Endometrium (tissue), 2 donors: ENCODE results near the gene TENM4.

Source experiments
- FAIRE-seq: peaks from 2 replicates; lab custom pipeline; 2012; peaks lifted over from hg19 to GRCh38; lab: Jason Lieb, UNC
- donor health status: control.
- donor health status: control.

TENM4 gene

DNA sequence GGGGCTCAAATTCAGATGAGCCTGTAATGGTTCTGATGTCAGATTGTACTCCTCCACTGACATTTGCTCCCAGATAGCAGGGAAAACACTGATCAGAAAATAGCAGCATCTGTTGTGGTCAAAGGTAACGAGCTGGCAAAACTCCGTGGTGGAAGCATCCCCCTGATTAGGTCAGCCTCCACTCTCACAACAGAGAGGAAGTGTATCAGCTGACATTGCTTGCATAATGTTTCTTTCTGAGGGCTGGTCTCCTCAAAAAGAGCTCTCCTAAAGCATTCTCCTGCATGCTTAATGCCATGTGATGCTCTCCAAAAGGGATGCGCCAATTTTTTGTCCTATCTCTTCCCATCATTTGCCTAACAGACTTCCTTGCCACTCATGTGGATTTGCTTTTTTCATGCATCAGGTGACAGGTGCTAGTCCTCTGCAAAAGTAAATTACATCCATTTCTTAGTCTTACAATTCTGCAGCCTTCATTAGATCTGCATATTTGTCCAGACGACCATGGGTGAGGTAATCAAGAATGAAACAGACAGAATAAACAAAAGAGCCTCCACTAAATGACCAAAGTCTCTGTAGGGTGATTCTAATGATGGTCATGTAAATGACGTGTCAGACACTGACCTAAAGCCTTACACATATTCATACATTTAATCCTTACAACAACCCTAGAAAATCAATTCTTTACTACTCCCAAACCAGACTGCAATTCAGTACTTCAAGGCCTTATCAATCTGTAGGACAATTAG, 6.4 kb upstream of the TENM4 start:
- FAIRE-seq: no peak

DNA sequence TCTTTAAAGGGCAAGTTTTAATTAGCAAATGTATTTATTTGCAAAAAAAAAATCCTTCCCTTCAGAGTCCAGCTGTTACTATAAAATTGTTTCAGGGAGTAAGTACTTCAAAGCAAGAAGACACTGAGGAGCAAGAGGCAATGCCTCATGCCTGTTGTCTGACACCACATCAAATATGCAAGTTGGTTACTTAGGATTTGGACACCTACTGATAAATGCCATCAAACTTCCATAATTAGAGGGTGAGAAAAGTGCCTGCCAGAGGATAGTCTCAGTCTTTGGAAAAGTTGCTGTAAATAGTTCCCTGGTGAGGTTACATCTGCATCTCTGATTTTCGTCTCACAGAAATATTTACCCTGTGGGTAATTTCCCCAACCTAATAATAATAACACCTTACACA, 4.1 kb upstream of the TENM4 start:
- no peak for FAIRE-seq

DNA sequence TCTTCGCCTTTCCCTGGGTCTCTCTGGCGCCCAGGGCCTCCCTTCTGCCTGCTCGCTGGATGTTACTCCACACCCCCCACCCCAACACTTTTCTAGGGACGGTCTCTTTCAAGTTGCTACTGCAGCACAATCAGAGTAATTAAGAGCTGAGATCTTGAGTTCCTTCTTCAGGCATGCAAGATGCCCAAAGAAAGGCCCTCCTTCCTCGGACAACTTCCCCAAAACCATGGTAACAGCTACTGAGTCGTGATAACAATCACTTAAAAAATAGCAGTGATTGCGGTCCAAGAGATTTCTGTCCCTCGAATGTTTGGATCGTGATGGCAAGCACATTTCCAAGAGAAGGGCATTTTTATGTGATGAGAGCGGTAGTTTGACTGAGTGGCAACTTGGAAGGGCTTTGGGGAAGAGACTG, 638 bp upstream of the TENM4 start:
- no peak for FAIRE-seq

DNA sequence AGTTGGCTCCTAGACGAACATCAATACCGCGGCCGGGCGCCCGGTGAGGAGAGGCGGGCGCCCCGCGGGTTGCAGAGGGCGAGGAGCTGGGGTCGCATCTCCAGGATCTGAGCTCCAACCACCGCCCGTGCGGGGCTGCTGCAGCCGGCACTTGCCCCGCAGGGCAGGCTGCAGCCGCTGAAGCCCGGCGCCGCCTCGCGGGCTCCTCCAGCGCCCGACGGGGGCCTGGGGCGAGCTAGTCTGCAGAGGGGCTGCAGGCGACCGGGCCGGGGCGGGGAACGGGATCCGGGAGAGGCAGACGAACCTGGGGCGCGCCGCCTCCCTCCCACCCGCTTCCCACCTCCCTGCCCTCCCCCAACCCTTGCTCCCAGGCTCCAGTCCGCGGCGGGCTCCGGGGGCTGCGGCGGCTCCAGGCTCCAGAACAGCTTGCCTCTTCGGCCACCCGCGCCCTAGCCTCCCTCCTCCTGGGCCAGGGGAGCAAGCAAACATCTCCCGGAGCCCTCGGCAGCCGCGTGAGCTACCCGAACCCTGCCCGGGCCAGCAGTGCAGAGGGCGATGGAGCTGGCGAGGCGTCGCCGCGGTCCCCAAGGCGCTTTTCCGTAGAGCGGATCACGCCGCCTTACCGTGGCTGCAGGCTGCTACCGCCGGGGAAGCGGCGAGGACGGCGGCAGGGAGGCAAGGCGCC, 802 bp downstream of the TENM4 start:
- no peak for FAIRE-seq

DNA sequence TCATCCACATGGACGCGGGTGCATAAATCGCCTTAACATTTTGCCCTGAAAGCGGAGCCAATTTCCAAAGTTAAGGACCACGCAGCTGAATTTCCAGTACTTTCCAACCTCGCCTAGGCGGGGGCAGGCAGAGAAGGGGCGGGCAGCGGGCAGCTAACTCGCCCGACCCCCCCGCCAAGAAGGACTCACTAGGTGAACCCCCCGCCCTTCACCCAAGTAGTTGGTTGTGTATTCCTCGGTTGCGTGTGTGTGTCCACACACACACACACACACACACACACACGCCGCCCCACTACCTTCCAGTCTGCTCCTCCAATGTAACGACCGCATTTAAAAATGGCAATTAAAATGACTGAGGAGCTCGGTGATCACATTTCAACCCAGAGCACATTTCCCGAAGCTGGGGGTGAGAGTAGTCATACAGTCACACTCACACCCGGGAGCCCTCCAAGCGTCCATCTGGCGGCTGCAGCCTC, 1.4 kb downstream of the TENM4 start:
- no peak for FAIRE-seq

DNA sequence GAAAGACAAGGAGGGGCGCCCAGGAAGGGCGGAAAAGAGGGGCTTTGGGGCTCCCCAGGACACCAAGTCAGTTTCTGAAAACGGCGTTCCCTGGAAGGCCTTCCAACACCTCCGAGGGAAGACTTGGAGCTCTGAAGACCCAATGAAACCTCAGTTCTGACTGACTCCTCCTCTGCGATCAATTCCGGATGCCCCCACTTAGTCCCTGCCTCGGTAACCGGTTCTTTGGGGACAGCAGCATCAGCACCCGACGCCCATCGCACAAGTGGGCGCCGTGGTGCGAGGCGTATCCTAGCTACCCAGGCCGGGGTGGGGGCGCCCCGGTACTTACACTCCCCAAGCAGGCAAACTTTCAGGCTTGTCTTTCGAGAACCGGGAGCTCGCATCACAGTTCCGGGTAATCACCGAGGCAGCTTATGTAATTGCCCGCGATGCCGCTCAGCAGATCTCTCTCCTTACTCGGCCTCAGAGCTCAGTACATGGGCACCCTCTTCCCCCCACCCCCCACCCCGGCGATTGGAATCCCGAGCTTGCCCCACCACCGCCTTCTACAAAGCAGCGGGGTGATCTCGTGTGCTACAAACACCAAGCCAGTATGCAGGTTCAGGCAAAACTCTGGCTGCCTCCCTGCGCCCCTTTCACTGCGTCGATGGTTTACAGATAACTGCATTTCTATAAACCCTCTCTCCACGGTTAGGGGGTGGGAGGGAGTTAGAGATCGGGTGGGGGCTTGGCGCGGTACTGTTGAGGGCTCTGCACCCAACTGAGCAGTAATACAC, 2.0 kb downstream of the TENM4 start:
- no peak for FAIRE-seq

DNA sequence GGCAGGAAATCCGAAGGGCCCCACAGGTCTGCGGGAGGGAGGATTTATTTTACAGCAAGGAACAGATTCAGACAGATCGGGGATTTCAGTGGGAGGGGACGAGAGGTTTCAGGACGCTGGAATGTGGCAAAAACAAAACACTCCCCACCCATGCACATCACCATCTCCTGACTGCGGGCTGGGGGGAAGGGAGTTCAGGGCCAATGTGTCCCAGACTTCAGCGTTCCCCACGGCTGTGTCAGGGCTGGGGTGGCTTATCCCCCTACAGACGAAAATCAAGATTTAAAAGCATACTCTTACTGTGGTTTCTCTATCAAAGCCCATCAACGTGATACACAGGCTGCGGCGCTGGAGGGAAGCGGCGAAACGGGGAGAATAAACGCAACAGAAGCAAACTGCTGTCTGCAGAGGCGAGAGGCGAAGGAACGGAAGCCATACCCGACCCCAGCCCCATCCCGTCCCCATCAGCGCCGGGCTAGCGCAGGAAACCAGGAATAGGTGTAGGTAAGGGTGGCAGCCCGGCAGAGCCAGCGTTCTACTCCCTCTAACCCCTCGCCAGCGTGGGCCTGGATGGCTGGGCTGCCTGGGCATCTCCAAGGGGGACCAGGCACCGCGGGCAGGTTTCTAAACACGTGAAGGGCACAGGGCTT, 2.7 kb downstream of the TENM4 start:
- FAIRE-seq: no peak

DNA sequence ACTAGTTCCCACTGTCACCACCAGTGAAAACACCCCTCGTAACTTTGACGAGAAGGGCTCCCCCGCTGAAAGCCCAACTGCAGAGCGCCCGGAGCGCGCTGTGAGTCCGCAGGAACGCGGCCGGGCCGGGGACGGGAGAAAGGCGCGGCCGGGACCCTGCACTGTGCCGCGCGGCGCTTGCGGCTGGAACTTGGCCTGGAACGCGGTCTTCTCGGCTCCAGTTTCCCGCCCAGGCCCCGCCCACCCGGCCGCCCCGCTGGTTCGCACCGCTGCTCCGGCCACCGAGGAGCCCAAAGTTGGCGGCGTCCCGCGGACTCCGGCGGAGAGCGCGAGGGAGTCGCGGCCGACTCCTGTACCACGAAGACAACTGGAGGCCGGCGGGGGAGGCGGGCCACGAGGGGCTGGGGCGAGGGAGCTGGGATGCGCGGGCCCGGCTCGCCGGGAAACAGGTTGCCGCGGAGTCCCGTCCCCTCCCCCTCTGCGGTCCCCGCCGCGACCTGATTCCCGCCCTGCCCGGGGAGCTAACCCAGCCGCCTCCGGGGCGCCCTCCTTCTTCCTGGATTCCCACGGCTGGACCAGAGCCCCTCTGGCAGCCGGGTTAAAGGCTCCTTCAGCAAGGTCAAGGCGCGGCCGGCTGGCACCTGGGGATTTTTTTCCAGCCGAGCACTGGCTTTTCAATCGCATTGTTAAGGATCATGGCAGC, 3.4 kb downstream of the TENM4 start:
- FAIRE-seq: no peak

DNA sequence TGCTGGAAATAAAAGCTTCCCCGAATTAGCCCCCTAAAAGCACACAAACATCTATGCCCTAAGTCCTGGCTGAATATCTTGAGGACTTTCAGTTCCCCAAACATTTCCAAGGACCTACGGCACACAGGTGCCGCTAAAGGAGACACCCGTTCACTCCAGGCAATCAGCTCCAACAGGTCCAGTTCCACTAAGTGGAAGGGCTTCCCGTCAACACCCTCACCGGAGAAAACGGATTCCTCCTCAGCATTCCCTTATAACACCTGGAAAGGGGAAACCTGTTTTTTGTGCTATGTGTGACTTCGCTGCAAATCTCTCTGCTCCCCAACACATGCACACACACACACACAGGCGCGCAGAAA, 3.9 kb downstream of the TENM4 start:
- no peak for FAIRE-seq

DNA sequence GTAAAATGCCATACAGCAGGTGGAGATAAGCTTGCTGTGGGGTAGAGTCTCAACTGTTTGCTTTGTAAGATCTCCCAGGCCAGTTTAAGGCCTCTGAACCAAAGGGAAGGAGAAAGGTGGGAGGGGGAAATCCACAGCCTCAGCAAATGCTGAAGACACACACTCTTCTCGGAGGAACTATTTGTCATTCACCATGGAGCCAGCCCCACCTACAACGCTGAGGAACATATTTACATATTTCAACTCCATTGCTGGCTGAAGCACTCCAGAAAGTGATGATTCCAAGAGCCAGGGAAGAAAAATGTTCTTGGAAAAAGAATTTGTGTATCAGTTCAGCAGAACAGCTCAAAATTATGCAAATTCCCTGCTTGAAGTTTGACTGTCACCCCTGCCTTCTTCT, 6.5 kb downstream of the TENM4 start:
- no peak for FAIRE-seq

DNA sequence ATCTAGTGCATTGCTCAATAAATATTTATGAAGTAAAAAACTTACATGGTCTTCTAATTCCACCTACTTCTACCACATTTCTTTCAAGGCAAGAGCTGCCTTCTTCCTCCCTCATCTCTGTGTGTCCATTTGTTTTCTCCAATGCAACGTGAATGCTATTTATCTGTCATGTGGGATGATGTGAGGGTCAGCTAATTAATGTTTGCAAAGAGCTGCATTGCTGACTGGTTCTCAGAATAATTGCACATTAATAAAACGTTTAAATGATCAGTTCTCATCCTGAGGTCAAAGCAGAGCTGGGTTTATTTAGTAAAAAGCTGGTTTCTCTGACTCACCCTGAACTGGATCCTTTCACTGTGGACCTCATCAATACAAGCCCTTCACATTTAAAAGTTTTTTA, 8.7 kb downstream of the TENM4 start:
- no peak for FAIRE-seq

DNA sequence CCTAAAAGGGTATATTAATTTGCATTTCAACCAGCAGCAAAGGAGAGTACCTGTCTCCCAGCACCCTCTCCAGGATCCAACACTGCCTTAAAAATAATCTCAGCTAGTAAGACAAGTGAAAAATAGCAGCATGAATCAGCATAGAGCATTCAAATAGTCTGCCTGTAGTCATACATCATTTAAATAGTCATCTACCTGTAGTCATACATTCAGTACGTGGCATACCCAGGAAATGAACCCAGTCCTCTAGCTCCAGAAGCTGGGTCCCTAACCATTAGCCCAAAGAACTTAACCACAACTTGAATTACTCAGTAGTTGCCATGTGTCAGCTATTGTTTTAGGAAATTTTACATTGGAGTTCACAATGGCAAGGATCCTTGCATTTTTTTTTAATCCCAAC, 9.3 kb downstream of the TENM4 start:
- FAIRE-seq: no peak

DNA sequence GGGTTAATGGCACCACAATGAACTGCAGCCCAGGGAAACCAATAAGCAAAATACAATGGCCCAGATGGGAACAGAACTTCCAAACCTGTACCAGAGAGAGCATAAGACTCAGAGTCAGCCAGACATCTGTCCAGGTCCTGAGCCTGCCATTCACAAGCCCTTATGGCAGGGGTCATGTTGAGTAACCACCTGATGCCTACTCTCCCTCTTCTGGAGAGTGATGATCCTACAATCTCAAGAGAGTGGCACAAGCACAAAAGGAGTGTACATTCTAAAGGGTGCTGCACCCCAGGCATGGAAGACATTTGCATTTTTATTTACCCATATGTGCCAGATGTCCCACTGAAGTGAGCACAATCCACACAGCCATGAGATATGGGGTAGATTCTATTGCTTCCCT, 10.6 kb downstream of the TENM4 start:
- no peak for FAIRE-seq

DNA sequence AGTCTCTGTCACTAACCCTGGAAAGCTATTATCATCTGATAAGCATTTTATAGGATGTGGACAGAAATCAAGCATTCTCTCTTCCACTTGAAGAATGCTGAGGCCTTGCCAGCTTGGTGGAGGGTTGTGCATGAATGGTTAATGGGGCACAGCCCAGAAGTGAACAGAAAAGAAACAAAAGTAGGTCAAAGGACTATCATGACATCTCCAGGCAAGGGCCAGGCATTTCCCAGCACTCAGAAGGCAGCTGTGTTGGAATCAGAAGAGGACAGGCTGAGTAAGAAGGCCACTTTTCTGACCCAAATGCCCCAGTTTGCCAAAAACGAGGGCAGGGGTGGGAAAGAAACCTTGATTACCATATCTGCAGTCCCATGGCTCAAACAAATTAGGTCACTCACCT, 12.4 kb downstream of the TENM4 start:
- FAIRE-seq: no peak

DNA sequence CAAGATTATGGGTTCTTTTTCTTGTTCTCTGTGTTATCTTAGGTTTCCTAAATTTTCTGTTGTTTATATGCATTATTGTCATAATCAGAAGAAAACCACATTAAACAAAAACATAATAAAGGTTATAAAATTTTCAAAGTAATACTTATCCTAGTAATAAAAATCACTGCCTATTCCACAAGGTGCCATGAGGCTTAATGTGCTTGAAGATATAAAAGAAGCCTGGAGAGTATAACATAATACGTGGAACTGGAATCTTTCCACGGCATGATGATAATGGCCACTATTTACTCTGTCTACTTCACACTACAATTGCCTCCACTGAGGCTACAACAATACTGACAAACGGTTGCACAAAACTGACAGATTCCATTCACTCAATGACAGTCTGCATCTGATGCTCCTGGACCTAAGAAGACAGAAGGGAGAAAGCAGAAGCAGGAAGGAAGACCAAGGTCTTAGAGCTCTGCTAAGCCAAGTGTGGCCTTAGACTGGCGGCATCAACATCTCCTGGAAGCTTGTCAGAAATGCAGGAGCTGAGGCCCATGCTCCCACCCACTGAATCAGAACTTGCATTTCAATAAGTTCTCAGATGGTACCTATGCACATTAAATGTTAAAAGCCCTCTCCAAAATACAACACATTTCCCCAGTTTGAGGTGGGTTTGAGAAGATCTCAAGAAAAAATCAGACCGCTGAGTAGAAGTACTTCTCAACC, 13.1 kb downstream of the TENM4 start:
- FAIRE-seq: no peak

DNA sequence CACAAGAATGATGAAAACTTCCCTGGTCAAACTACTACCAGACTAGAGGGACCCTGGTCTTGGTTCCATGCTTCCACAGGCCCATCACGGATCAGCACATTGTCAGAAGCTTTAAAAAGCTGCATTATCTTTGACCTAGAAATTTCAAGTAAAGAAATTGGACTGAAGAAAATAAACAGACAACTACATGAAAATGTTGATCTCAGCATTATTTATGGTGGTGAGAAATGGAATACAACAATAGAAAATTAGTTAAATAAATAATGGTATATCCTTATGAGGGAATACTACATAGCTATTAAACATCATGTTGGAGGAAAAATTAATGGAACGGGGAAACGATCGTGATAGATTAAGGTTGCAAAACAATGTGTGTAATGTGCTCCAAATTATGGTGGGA, 13.7 kb downstream of the TENM4 start:
- FAIRE-seq: no peak

DNA sequence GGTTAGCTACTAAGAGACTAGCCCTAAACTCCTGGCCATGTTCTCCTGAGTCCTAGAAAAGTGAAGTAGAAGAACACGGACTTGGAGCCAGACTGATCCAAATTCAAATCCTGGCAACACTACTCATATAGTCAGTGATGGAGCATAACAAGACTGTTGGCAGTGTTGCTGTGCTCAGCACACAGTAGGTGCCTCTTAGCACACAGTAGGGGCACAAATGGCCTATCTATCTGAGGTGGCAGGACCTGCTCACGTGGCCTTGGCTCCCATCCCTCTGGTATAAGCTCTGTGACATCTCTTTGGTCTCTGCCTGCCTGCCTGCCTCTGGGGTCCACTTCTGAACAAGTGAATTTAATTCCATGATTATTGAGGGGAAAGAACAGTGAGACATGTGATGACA, 15.4 kb downstream of the TENM4 start:
- no peak for FAIRE-seq

DNA sequence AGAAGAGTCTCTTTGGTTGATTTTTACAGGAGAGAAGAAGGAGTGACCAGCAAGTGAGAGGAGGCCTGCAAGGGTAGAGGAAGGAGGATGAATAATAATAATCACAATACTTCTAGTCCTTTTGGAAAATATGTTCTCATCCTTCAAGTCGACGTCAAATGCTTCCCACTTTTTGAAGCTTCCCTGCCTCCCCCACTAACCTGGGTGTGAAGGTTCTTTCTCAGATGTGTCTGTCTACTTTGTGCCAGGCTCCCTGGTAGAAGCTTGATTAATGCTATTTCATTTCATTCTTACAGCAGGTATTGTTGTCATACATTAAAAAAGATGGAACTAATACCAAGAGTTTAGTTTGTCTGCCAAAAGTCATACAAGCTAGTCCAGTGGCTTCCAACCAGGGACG, 17.1 kb downstream of the TENM4 start:
- no peak for FAIRE-seq

DNA sequence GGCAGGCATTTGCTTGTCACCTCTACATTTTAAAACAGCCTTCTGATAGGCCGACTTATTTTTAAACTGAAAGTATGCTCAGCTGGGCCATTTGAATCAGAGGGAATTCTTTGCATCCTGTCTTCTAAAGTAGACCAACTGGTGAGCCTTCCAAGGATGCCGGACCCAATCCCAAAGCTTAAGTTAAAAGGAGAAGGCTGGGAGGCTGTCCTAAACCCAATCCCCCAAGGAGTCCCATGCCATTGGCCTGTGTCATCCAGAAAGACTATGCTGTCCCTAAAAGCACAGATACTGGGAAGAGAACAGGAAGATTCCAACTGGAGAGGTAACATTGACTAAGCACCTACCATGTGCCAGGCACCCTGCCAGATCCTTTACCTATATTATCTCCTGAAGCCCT, 18.0 kb downstream of the TENM4 start:
- FAIRE-seq: no peak

DNA sequence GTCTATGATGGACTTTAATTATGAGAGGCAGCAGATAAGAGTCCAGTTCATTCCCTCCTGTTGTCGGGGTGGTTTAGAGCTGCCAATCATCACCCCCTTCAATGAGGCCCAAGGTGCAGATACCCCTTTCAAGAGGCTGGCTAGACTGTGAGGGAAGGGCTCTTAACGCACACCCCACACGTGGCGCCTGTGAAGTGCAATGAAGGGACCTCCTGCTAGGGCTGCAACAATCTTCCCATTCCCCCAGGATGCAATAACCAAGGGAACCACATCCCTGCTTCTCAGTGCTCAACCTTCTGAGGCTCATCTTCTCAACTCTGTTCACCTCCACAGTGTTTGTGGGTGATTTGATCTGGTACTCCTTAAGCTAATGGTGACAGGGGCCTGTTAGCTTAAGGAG, 19.0 kb downstream of the TENM4 start:
- no peak for FAIRE-seq

DNA sequence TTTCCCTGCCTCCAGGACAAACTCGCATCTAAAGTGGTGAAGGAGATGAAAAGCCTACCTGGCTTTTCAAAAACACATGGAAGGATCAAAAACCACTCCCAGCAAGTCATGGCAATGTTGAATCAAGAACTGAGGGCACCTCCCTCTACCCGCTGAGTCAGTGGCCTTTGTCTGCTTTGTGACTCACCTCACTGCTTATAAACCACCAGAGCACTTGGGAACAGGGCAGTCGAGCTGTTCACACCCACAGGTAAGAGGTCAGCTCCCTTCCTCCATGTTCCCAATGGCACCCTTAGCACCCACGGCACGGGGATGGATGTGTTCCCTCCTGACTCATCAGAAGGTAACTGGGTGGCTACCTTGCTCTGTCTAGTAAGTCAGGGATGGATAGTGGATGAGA, 21.7 kb downstream of the TENM4 start:
- FAIRE-seq: no peak
